ENCODE measurements around the gene TTYH2.

GRCh38 chr17:74259667-74260524 is 46.5 kb downstream of the TTYH2 start:
- TF ChIP-seq, protein P1, sequence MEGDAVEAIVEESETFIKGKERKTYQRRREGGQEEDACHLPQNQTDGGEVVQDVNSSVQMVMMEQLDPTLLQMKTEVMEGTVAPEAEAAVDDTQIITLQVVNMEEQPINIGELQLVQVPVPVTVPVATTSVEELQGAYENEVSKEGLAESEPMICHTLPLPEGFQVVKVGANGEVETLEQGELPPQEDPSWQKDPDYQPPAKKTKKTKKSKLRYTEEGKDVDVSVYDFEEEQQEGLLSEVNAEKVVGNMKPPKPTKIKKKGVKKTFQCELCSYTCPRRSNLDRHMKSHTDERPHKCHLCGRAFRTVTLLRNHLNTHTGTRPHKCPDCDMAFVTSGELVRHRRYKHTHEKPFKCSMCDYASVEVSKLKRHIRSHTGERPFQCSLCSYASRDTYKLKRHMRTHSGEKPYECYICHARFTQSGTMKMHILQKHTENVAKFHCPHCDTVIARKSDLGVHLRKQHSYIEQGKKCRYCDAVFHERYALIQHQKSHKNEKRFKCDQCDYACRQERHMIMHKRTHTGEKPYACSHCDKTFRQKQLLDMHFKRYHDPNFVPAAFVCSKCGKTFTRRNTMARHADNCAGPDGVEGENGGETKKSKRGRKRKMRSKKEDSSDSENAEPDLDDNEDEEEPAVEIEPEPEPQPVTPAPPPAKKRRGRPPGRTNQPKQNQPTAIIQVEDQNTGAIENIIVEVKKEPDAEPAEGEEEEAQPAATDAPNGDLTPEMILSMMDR (conservative IDR thresholded peaks at IDR 0.05; ENCODE audit: low read length): no peak
- TF ChIP-seq EZH2phosphoT487 (IDR thresholded peaks at IDR 0.05; ENCODE audit: borderline replicate concordance, low read depth, low read length): no peak
